Pericardium fibroblast (primary cell): ENCODE measurements around the gene TMED4. TPM values are rescaled to one million over a fixed set of nuclear protein-coding genes. Genes with fewer than 3 reads are reported as not detected.

Source experiments
- total RNA-seq: library from RNA; depleted of rRNA; stranded (reverse); fragments of >200 nt; gene quantifications from 2 replicates; pipeline ENCODE4 v1.2.3, GENCODE V29; 2015

Gene TMED4
- total RNA-seq = 43.8 and 69.2 TPM in 2 replicates

GRCh38 chr7:44581879-44582603, at the start of gene TMED4:
TSS of gene TMED4 (minus strand) at chr7:44582231. CDS start at chr7:44582206, 25 bp downstream.

GRCh38 chr7:44606341-44607140, 24.5 kb upstream of the TMED4 start, which contains the start of gene OGDH:
TSS of gene OGDH (plus strand) at chr7:44606627. CDS start at chr7:44624344, 17,717 bp downstream.

DNA sequence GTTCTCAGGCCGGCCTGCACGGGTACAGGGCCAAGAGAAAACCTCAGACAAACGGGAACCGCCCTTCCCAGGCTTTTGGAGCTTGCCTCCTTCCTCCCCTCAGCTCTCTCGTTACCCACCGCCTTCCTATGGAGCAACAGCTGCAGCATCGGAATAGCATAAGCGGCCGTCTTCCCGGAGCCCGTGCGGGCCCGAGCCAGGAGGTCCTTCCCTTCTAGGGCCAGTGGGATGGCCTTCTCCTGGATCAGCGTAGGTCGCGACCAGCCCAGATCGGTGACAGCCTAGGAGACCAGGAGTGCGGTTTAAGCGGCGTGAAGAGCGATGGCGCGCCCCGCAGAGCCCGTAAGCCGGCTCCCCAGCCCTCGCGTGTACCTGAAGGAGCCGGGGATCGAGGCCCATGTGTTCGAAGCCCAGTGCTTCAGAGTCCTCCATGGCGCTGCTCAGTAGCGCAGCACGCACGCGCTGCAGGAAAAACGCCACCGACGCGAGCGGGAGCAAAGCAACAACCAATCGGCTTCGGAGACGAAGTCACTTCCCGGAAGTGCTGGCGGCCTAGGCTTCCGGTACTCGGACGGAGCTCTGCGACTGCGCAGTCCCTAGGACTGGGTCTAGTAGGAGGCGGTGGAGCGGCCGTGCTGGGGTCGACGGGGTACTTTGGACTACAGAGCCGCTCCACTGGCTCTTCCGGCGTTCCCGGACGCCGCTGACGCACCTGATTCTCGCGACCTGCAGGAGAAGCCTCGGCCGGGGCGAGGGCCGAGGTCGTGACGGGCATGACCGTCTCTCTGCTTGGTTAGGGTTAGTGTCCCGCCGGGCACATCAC, 8.4 kb downstream of the TMED4 start, which contains the start of gene DDX56:
TSS of gene DDX56 (minus strand) at position 445 of the 823 bp plus-strand sequence. CDS start at position 432, 13 bp downstream.

GRCh38 chr7:44541028-44541869, 40.8 kb downstream of the TMED4 start, which contains the start of gene NPC1L1:
TSS of gene NPC1L1 (minus strand) at chr7:44541330. CDS start at chr7:44541259, 71 bp downstream.

Other genes with a start within 250 kb of the TMED4 start
- 26.1 and 51.0 TPM in 2 replicates for gene NUDCD3, start 91.6 kb downstream of the TMED4 start, total RNA-seq
- gene NPC1L1, start 40.9 kb downstream of the TMED4 start, total RNA-seq = not detected in 2 replicates
- 43.9 and 48.8 TPM in 2 replicates for gene DDX56, start 8.3 kb downstream of the TMED4 start, total RNA-seq
- 37.4 and 53.9 TPM in 2 replicates for gene OGDH, start 24.4 kb upstream of the TMED4 start, total RNA-seq
- gene ZMIZ2, start 166.6 kb upstream of the TMED4 start, total RNA-seq = 9.0 and 13.8 TPM in 2 replicates
- gene PPIA, start 214.4 kb upstream of the TMED4 start, total RNA-seq = 2,009 and 2,711 TPM in 2 replicates